IPS-18a (cell line): Measurements from ENCODE around the gene YARS1.

ENCODE experiments used
- H3K27ac ChIP-seq: one replicate; pipeline ENCODE4 v1.5.1; 2013; ENCODE audit warnings: low read length
- H3K27me3 ChIP-seq: one replicate; pipeline ENCODE4 v1.6.1; 2013; ENCODE audit warnings: mild to moderate bottlenecking, low read length; ENCODE audit not compliant: control insufficient read depth, insufficient read depth
- H3K36me3 ChIP-seq: one replicate; pipeline ENCODE4 v1.6.1; 2013; ENCODE audit warnings: low read depth, low read length; ENCODE audit not compliant: control insufficient read depth
- H3K4me1 ChIP-seq: one replicate; pipeline ENCODE4 v1.6.1; 2013; ENCODE audit warnings: low read depth, low read length; ENCODE audit not compliant: control insufficient read depth
- H3K4me3 ChIP-seq: one replicate; pipeline ENCODE4 v1.5.1; 2013; ENCODE audit warnings: low read length
- H3K9ac ChIP-seq: one replicate; pipeline ENCODE4 v1.6.1; 2013; ENCODE audit warnings: mild to moderate bottlenecking, low read length, moderate library complexity
- H3K9me3 ChIP-seq: one replicate; pipeline ENCODE4 v1.6.1; 2013; ENCODE audit warnings: low read depth, low read length; ENCODE audit not compliant: control insufficient read depth

YARS1 gene

DNA sequence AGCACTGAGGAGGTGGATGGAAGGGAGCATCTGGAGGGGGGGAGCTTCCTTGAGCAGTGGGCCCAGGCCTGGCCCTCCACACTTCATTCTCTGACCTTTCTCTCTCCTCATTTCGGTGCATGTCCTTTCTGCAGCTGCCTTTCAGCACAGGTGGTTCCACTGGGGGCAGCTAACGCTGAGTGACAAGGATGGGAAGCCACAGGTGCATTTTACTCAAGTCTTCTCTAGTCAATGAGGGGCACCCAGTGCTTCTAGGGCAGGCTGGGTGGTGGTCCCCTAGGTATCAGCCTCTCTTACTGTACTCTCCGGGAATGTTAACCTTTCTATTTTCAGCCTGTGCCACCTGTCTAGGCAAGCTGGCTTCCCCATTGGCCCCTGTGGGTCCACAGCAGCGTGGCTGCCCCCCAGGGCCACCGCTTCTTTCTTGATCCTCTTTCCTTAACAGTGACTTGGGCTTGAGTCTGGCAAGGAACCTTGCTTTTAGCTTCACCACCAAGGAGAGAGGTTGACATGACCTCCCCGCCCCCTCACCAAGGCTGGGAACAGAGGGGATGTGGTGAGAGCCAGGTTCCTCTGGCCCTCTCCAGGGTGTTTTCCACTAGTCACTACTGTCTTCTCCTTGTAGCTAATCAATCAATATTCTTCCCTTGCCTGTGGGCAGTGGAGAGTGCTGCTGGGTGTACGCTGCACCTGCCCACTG lies 43.2 kb downstream of the YARS1 start:
- no peaks in the 10 kb centered on the region for H3K9me3 ChIP-seq
- peaks cover 39% of the 10 kb centered on the region for H3K36me3 ChIP-seq
- no peak overlapping the region for H3K9ac ChIP-seq
- no peak overlapping the region for H3K27ac ChIP-seq
- H3K4me1 ChIP-seq, result peaks cover 3% of the 10 kb centered on the region
- H3K27me3 ChIP-seq, result no peaks in the 10 kb centered on the region
- no peak overlapping the region for H3K4me3 ChIP-seq

DNA sequence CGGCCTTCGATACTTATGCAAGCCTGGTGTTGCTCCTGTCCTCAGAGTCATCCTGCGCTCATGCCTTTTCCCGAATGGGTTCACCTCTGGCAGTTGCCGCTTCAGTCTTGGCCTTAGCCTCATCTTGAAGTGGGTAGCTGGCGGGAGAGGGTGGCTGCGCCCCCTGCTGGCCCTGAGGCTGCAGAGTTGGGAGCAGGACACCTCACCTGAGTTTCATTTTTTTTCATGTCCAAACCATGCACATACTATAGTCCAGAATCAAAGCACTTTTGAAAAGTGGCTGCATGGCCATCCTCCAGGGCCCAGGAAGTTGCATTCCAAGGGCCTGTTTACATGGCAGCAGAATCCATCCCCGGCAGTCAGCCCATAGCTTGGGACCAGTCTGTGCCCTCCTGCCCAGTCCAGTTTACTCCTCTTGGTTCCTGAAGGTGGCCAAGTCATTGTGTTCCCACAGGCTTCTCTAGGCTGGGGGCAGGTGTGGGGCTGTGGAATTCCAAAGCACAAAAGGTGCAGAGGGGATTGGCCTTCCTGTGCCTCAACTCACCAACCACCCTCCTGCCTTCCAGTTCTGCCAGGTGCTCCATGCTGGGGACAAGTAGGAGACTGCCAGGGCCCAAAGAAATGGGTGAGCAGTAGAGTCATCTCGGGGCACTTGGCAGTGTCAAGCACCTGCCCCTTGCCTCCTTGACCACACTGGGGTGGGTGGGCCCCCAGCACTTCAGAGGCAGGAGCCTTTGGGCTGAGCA lies 44.0 kb downstream of the YARS1 start:
- H3K27me3 ChIP-seq, result no peaks in the 10 kb centered on the region
- peaks cover 43% of the 10 kb centered on the region for H3K36me3 ChIP-seq
- no peaks in the 10 kb centered on the region for H3K9me3 ChIP-seq
- H3K4me1 ChIP-seq, result peaks cover 3% of the 10 kb centered on the region
- H3K4me3 ChIP-seq, result no peak overlapping the region
- H3K9ac ChIP-seq, result no peak overlapping the region
- H3K27ac ChIP-seq, result no peak overlapping the region

DNA sequence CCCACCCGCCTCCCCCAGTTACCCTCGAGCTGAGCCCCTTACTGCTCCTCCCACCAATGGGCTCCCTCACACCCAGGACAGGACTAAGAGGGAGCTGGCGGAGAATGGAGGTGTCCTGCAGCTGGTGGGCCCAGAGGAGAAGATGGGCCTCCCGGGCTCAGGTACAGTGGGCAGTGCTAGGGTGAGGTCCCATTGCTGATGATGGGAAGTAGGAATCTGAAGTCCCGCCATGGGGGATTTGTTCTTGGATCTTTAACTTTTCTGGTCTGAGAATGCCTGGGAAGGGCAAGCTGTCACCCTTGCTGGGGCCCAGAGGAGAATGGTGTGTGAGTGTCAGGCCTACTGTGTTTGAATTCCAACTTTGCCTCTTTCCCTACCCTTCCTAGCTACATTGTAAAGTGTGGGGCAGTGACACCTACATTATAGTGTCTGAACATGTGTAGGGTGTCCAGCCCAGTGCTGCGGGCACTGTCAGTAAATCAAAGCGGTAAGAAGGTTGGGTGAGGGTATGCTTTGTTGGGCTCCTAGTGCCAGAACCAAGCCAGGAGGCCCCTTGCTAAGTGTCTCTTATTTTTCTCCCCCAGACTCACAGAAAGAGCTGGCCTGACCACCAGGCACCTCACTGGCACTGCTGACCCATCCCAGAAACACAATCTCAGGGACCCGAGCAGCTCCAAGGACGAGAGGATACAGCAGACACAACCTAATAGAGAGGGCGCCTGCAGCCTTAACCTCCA lies 44.7 kb downstream of the YARS1 start:
- Histone ChIP-seq H3K27me3 (no peaks in the 10 kb centered on the region), H3K4me1 (peaks cover 6% of the 10 kb centered on the region), H3K9ac (no peak overlapping the region), H3K27ac (no peak overlapping the region), H3K36me3 (peaks cover 41% of the 10 kb centered on the region), H3K4me3 (no peak overlapping the region), H3K9me3 (no peaks in the 10 kb centered on the region)

DNA sequence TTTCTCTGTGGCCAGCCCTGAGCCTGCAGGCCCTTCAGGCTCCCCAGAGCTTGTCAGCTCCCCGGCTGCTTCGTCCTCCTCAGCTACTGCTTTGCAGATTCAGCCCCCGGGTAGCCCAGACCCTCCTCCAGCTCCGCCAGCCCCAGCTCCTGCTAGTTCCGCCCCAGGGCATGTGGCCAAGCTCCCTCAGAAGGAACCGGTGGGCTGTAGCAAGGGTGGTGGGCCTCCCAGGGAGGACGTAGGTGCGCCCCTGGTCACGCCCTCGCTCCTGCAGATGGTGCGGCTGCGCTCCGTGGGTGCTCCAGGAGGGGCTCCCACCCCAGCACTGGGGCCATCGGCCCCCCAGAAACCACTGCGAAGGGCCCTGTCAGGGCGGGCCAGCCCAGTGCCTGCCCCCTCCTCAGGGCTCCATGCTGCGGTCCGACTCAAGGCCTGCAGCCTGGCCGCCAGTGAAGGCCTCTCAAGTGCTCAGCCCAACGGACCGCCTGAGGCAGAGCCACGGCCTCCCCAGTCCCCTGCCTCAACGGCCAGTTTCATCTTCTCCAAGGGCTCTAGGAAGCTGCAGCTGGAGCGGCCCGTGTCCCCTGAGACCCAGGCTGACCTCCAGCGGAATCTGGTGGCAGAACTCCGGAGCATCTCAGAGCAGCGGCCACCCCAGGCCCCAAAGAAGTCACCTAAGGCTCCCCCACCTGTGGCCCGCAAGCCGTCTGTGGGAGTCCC lies 45.4 kb downstream of the YARS1 start:
- no peak overlapping the region for H3K9ac ChIP-seq
- H3K27ac ChIP-seq, result no peak overlapping the region
- H3K27me3 ChIP-seq, result no peaks in the 10 kb centered on the region
- no peaks in the 10 kb centered on the region for H3K9me3 ChIP-seq
- H3K4me1 ChIP-seq, result peaks cover 13% of the 10 kb centered on the region
- peaks cover 41% of the 10 kb centered on the region for H3K36me3 ChIP-seq
- H3K4me3 ChIP-seq, result no peak overlapping the region

DNA sequence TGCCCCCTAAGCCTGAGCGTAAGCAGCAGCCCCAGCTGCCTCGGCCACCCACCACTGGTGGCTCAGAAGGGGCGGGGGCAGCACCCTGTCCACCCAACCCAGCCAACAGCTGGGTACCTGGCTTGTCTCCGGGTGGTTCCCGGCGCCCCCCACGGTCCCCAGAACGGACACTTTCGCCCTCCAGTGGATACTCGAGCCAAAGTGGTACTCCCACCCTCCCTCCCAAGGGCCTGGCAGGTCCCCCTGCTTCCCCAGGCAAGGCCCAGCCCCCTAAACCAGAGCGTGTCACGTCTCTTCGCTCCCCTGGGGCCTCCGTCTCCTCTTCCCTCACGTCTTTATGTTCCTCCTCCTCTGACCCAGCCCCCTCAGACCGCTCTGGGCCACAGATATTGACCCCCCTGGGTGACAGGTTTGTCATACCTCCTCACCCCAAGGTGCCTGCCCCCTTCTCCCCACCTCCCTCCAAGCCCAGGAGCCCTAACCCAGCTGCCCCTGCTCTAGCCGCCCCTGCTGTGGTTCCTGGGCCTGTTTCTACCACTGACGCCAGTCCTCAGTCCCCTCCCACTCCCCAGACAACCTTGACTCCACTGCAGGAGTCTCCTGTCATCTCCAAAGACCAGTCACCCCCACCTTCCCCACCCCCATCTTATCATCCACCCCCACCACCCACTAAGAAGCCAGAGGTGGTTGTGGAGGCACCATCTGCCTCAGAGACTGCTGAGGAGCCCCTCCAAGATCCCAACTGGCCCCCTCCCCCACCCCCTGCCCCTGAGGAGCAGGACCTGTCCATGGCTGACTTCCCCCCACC lies 46.2 kb downstream of the YARS1 start:
- Histone ChIP-seq H3K27ac (no peak overlapping the region), H3K9me3 (no peaks in the 10 kb centered on the region), H3K36me3 (peaks cover 41% of the 10 kb centered on the region), H3K4me1 (peaks cover 21% of the 10 kb centered on the region), H3K27me3 (no peaks in the 10 kb centered on the region), H3K9ac (no peak overlapping the region), H3K4me3 (no peak overlapping the region)

DNA sequence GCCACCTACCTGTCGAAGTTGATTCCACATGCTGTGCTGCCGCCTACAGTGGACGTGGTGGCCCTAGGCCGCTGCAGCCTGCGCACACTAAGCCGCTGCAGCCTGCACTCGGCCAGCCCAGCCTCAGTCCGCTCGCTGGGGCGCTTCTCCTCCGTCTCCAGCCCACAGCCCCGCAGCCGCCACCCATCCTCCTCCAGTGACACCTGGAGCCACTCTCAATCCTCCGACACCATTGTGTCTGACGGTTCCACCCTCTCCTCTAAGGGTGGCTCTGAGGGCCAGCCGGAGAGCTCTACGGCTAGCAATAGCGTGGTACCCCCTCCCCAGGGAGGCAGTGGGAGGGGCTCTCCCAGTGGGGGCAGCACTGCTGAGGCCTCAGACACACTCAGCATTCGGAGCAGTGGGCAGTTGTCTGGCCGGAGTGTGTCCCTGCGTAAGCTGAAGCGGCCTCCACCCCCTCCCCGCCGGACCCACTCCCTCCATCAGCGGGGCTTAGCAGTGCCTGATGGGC lies 46.9 kb downstream of the YARS1 start:
- H3K36me3 ChIP-seq, result peaks cover 34% of the 10 kb centered on the region
- no peak overlapping the region for H3K9ac ChIP-seq
- peaks cover 28% of the 10 kb centered on the region for H3K4me1 ChIP-seq
- H3K4me3 ChIP-seq, result no peak overlapping the region
- no peak overlapping the region for H3K27ac ChIP-seq
- no peaks in the 10 kb centered on the region for H3K27me3 ChIP-seq
- H3K9me3 ChIP-seq, result no peaks in the 10 kb centered on the region

DNA sequence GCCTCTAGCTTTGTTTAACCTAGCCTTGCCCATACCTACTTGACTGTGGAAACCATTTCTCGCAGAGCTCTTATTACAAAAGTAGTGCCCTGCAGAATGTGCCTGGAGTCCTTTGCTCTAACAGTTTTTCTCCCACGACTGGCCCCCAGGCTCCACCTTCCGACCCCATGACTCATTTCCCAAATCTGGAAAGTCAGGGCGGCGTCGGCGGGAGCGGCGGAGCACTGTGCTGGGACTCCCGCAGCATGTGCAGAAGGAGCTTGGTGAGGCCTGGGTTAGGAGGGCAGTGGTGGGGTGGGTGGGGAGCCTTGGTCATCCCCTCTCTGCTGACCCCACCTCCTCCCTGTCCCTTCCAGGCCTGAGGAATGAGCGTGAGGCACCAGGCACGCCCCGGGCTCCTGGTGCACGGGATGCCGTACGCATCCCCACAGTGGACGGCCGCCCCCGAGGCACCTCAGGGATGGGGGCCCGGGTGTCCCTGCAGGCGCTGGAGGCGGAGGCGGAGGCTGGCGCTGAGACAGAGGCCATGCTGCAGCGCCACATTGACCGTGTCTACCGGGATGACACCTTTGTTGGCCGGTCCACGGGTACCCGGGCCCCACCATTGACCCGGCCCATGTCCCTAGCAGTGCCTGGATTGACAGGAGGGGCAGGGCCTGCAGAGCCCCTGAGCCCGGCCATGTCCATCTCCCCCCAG lies 47.5 kb downstream of the YARS1 start:
- Histone ChIP-seq H3K9ac (no peak overlapping the region), H3K27ac (no peak overlapping the region), H3K4me3 (no peak overlapping the region), H3K27me3 (no peaks in the 10 kb centered on the region), H3K4me1 (peaks cover 32% of the 10 kb centered on the region), H3K9me3 (no peaks in the 10 kb centered on the region), H3K36me3 (peaks cover 30% of the 10 kb centered on the region)

DNA sequence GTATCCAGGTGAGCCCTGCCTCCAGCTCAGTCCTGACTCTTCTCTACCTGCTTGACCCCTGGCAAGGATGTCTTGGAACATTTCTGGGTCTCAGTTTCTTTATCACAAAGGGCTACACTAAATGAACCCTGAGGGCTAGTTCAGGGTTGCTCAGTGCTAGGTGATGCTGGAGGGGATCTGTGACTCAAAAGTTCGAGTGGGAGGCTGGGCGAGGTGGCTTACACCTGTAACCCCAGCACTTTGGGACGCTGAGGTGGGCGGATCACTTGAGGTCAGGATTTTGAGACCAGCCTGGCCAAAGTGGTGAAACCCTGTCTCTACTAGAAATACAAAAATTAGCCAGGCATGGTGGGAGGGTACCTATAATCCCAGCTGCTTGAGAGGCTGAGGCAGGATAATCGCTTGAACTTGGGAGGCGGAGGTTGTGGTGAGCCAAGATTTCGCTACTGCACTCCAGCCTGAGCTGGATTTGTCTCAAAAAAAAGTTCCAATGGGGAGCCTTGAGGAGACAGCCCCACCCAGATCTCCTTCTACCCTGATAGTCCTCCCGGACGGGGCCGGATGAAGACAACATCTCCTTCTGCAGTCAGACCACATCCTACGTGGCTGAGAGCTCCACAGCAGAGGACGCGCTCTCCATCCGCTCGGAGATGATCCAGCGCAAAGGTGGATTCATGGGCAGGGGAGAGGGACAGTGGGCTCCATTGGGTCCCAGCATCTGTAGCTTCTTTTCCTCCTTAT lies 48.9 kb downstream of the YARS1 start:
- peaks cover 22% of the 10 kb centered on the region for H3K36me3 ChIP-seq
- no peaks in the 10 kb centered on the region for H3K9me3 ChIP-seq
- H3K4me3 ChIP-seq, result no peak overlapping the region
- H3K4me1 ChIP-seq, result peaks cover 32% of the 10 kb centered on the region
- no peak overlapping the region for H3K9ac ChIP-seq
- no peak overlapping the region for H3K27ac ChIP-seq
- H3K27me3 ChIP-seq, result no peaks in the 10 kb centered on the region

DNA sequence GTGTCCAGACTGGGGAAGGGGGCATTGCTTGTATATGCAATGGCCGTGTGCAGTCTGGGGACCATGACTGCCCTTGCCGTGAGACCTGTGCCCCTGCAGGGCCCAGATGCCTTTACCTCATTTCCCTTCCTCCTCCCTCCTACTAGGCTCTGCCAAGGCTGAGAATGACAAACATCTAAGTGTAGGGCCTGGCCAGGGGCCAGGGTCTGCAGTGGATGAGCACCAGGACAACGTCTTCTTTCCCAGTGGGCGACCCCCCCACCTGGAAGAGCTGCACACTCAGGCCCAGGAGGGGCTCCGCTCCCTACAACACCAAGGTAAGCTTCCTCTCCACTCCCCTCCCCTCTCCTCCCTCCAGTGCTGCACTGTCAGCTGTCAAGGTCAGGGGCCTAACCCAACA lies 49.5 kb downstream of the YARS1 start:
- Histone ChIP-seq H3K4me1 (peaks cover 30% of the 10 kb centered on the region), H3K36me3 (peaks cover 21% of the 10 kb centered on the region), H3K27me3 (no peaks in the 10 kb centered on the region), H3K27ac (no peak overlapping the region), H3K4me3 (peak overlapping the region; percentile 69), H3K9me3 (no peaks in the 10 kb centered on the region), H3K9ac (no peak overlapping the region)

DNA sequence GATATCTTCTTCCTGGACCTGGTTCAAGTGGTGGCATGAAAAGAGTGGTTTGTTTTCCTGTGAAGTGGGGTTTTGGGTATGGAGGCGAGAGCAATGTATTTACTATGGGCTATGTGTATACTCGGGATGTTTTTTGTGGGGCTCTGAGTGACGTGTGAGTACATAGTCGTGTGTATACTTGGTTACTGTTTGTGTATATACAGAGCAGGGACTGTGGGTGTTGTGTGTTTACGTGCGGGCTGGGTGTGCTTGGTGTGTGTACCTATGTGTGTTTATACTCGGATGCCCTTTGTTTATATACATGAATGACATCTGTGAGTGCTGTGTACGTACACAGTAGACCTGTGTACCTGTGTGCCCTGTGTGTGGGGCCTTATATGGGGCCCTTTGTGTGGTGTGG lies 50.0 kb downstream of the YARS1 start:
- peak overlapping the region; percentile 64 for H3K9ac ChIP-seq
- peaks cover 21% of the 10 kb centered on the region for H3K36me3 ChIP-seq
- H3K27ac ChIP-seq, result peak overlapping the region; percentile 52
- no peaks in the 10 kb centered on the region for H3K9me3 ChIP-seq
- peak overlapping the region; percentile 69 for H3K4me3 ChIP-seq
- peaks cover 29% of the 10 kb centered on the region for H3K4me1 ChIP-seq
- no peaks in the 10 kb centered on the region for H3K27me3 ChIP-seq
